ENCODE measurements around the gene RNF20.

The RNF20 gene

GRCh38 chr9:101533334-101534204, at the start of gene RNF20:
TSS of gene RNF20 (plus strand) at chr9:101533853. CDS start at chr9:101535424, 1,571 bp downstream.
- no peaks in the 10 kb centered on the region for H3K27me3 Mint-ChIP-seq (ENCODE audit: low read depth)
- peak within 1 kb of the TSS; percentile 86 to 96 (median 95) for H3K4me3 Mint-ChIP-seq
- no peak for TF ChIP-seq CTCF (IDR thresholded peaks at IDR 0.05; ENCODE audit: unreplicated experiment in 3 of 3)
- peaks cover 14% of the 10 kb centered on the region for H3K4me1 Mint-ChIP-seq
- H3K9me3 Mint-ChIP-seq: no peaks in the 10 kb centered on the region
- peaks cover 8% of the 10 kb centered on the region for H3K36me3 Mint-ChIP-seq (ENCODE audit: low read depth)
- H3K27ac Mint-ChIP-seq: peak within 1 kb of the TSS; percentile 97 to 99 (median 97)

- Mint-ChIP-seq H3K27me3 (ENCODE audit: low read depth) (peaks cover 4% of the 10 kb centered on the region), H3K4me3 (peak overlapping the region; percentile 39 to 77 (median 72)), H3K4me1 (peaks cover 18% of the 10 kb centered on the region), H3K27ac (no peak overlapping the region), H3K36me3 (ENCODE audit: low read depth) (no peaks in the 10 kb centered on the region), H3K9me3 (no peaks in the 10 kb centered on the region)
- no peak for TF ChIP-seq CTCF (IDR thresholded peaks at IDR 0.05; ENCODE audit: unreplicated experiment in 3 of 3)
Measured at GRCh38 chr9:101484046-101484445, 49.6 kb upstream of the RNF20 start.

GRCh38 chr9:101485924-101486692, 47.5 kb upstream of the RNF20 start:
- peaks cover 4% of the 10 kb centered on the region for H3K27me3 Mint-ChIP-seq (ENCODE audit: low read depth)
- H3K36me3 Mint-ChIP-seq (ENCODE audit: low read depth): no peaks in the 10 kb centered on the region
- no peaks in the 10 kb centered on the region for H3K9me3 Mint-ChIP-seq

GRCh38 chr9:101486693-101487442, 46.8 kb upstream of the RNF20 start:
- no peak for TF ChIP-seq CTCF (IDR thresholded peaks at IDR 0.05; ENCODE audit: unreplicated experiment in 3 of 3)
- peaks cover 4% of the 10 kb centered on the region for H3K27me3 Mint-ChIP-seq (ENCODE audit: low read depth)
- H3K27ac Mint-ChIP-seq: peak overlapping the region; percentile 11 to 82 (median 65)
- peak overlapping the region; percentile 92 to 97 (median 97) for H3K4me3 Mint-ChIP-seq
- no peaks in the 10 kb centered on the region for H3K36me3 Mint-ChIP-seq (ENCODE audit: low read depth)
- H3K4me1 Mint-ChIP-seq: peaks cover 18% of the 10 kb centered on the region
- no peaks in the 10 kb centered on the region for H3K9me3 Mint-ChIP-seq

More at GRCh38 chr9:101485924-101486692, 47.5 kb upstream of the RNF20 start:
- Mint-ChIP-seq H3K4me1 (peaks cover 18% of the 10 kb centered on the region), H3K27ac (peak overlapping the region in 2 of 3 experiments; percentile 52 to 75), H3K4me3 (peak overlapping the region; percentile 92 to 97 (median 97))
- no peak for TF ChIP-seq CTCF (IDR thresholded peaks at IDR 0.05; ENCODE audit: unreplicated experiment in 3 of 3)

GRCh38 chr9:101487443-101487840, 46.2 kb upstream of the RNF20 start:
- Mint-ChIP-seq H3K4me3 (peak overlapping the region; percentile 92 to 97 (median 97)), H3K4me1 (peaks cover 17% of the 10 kb centered on the region), H3K9me3 (peaks cover 3% of the 10 kb centered on the region), H3K27me3 (ENCODE audit: low read depth) (peaks cover 4% of the 10 kb centered on the region), H3K27ac (peak overlapping the region; percentile 11 to 65 (median 59)), H3K36me3 (ENCODE audit: low read depth) (no peaks in the 10 kb centered on the region)
- no peak for TF ChIP-seq CTCF (IDR thresholded peaks at IDR 0.05; ENCODE audit: unreplicated experiment in 3 of 3)

All from nephron (organoid).